GM18511 (cell line): ENCODE data around the gene SIGLEC6.
"Not testable (repeated sequence)": the region's sequence is repeated elsewhere in the genome, so short reads cannot be mapped to it uniquely, and the experiment has no call there.

Source experiments
- ATAC-seq: cut with Tn5 transposase; IDR thresholded peaks from one replicate; pipeline ENCODE4 v1.9.1; 2021; ENCODE audit warnings: mild to moderate bottlenecking, moderate library complexity; ENCODE audit not compliant: unreplicated experiment

Gene SIGLEC6

DNA sequence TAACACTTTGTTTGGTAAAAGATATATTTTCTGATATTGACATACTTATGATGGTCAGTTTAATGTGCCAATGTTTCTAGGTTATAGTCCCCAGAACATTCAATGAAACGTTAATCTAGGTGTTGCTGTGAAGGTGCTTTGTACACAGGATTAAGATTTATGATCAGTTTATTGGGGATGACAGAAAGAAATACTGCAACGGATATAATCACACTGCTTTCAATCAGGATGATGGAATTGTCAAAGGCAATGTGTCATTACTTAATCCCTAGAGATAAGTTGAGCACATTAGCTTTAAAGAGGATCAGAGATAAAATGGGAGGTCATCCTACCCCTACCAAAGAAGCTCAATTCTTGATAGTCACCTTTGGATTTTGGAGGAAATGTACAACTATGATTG is 17.5 kb downstream of the SIGLEC6 start:
- no peak for ATAC-seq

DNA sequence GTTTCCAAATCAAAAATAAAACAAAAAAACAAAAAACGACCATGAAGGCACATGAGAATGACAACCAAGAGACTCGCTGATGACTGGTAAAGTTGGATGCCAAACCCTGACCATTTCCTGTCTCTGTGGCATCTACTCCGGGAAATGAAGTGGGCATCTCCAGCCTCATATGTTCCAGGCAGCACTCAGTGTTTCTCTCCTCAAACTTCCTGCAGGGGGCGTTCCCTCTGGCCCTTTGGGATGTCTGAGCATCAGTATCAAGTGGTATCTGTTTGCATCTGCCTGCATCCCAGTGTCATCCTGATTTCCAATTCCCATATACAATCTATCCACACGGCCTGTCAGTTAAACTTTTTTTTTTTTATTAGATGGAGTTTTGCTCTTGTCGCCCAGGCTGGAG is 20.1 kb downstream of the SIGLEC6 start:
- ATAC-seq: no peak

DNA sequence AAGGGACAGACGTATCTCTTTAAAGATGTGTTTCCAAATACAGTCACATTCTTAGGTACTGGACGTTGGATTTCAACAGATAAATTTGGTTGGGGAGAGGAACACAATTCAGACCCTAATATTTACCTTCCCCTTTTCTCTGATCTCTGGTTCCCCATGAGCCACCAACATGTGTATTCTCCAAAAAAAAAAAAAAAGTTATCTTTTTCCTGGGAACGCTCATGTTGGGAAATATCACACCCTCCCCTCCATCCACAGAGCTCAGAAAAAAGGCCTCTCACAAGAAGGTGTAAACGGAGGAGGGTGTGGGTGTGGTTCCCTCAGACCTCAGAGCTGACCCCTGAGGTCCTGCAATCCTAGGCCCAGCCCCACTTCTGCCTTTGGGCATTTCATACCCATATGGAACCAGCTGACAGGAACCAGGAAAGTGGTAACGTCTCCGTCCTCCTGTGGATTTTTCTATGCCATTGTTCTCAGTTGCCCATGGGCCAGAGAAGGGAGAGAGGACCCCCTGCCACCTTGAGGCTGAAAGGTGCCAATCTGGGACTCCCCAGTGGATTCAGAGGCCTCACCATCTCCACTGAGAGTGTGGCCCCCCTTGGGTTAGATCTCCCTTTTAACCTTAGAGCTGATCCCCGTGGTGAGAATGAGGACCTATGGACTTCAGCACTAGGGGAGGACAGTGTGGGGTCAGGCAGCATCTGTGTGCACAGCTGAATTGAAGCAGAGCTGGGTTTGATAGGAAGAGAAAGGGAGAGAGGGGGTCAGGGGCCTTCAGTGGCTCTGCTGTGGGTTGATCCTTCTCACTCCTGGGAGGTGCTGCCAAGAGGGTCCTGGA is 21.4 kb downstream of the SIGLEC6 start:
- no peak for ATAC-seq

DNA sequence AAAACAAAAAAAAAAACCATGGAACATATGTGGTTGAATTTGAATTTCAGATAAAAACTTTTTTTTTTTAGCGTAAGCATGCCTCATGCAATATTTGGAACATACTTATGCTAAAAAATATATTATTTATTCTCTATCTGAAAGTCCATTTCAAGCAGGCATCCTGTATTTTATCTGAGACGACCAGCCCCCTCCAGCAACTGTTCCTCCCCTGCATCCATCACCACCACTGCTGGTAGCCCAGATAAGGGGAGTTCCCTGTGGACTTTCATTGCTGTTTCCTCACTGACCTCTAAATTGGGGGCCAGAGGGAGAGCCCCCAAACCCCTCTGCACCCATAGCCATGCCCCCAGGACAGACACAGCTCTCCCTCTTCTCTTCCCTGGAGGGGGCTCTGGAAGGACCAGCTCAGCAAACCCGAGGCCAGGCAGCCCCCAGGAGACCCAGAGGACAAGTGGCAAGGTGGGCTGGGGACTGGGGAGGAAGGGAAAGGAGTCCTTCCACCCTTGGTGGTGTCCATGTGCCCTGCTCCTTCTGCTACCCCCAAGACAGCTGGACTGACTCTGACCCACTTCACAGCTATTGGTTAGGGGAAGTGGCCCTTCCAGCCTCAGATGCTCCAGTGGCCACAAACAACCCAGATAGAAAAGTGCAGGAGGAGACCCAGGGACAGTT is 23.3 kb downstream of the SIGLEC6 start:
- ATAC-seq: no peak

- ATAC-seq: no peak
Observed at GRCh38 chr19:51507640-51508058, 23.8 kb downstream of the SIGLEC6 start.

DNA sequence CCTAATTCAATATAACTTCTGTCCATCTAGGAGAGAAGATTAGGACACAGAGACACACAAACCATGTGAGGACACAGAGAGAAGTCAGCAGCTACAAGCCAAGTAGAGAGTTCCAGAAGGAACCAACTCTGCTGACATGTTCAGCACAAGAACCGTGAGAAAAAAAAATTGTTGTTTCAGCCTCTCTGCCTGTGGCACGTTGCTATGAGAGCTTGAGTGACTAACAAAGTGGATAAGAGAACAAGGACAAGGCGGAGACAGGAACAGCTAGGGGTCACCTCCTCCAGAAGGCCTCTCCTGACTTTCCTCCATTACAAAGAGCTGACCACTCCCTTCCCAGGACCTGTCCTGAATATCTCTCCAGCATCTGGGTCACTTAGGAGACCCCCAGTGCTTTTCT is 24.3 kb downstream of the SIGLEC6 start:
- no peak for ATAC-seq

DNA sequence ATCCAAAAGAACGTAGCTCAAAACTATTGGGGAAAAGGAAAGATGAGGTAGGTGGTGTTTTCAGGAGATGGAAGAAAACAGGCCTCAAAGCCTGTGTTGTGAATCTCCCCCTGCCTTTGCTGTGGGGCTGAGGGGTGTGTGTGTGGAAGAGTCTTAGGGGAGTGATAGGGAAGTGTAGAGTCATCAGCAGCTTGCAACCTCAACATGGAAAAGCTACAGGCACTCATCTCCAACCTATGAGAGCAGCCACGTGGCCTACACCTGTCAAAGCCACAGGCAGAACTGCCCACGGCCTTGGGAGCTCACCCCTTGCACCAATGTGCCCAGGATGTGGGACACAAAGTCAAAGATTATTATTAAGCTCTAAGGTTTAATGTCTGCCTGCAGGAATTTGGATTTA is 25.6 kb downstream of the SIGLEC6 start:
- ATAC-seq: no peak

DNA sequence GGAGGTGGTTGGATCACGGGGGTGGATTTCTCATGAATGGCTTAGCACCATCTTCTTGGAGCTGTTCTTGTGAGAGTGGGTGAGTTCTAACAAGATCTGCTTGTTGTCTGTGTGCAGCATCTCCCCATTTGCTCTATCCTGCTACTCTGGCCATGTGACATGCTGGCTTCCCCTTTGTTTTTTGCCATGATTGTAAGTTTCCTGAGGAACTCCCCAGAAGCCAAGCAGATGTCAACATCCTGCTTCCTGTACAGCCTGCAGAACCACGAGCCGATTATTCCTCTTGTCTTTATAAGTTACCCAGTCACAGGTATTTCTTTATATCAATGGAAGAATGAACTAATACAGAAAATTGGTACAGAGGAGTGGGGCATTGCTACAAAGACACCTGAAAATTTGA is 27.6 kb downstream of the SIGLEC6 start:
- no peak for ATAC-seq

DNA sequence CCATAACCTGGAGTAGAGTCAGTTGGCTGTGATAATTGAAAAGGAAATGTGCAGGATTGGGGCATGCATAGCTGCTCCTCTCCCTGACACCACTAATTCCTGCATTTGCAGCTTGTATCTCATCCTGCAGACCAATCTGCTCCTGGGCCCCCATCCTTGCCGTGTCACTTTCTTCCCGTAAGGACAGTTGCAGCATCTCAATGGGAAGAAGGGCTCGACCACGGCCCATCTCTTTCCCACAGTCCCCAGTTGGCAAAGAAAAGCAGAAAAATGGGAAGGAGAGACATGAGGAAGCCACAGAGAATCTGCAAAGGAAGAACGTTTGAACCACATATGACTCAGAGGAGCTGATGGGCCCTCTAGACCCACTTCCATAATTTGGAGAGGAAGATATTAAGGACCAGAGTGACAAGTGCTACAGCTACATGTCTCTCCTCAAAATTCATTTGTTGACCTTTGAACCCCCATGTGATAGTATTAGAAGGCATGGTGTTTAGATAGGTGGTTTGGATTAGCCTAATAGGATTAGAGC is 28.1 kb downstream of the SIGLEC6 start:
- ATAC-seq: no peak

DNA sequence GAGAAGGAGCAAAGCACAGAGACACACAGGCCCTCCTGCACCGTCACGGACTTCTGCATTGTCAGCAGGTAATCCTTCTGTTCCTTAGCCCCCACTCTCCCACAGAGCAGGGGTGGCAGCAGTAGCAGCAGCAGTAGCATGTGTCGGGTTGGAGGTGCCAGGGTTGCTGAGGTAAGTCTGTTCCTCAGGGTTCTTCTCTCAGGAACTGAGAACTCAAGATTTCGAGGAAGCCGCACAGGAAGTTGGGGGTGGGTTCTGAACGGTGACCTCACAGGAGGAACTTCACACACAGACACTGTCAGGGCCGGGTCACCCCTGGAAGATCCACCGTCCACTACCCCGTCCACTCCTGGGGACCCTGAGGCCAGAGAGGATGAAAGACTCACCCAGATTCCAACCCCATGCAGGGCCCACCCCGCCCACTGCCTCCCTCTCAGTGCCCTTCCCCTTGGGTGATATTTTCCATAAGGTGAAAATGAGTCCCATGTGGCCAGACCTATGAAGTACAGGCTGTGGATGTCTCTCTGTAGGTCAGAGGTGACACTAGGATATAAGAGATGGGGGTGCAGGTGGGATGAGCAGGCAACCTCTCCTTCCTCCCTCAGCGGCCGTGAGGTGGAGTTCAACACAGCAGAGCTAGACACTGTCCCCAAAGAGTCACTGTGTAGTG is 29.7 kb downstream of the SIGLEC6 start, which contains the start of gene SIGLEC12:
SIGLEC12 (minus strand) TSS at position 207 of the 670 bp plus-strand sequence; CDS start at position 140, 67 bp downstream.
- no peak for ATAC-seq

- not testable (repeated sequence) for ATAC-seq
Observed at GRCh38 chr19:51500931-51501330, 30.5 kb downstream of the SIGLEC6 start.

- ATAC-seq: no peak
Observed at GRCh38 chr19:51497666-51498065, 33.8 kb downstream of the SIGLEC6 start.

- ATAC-seq: no peak
Observed at GRCh38 chr19:51493776-51494175, 37.7 kb downstream of the SIGLEC6 start.

GRCh38 chr19:51491586-51491985 is 39.9 kb downstream of the SIGLEC6 start:
- ATAC-seq: no peak

- no peak for ATAC-seq
Observed at GRCh38 chr19:51490676-51491075, 40.8 kb downstream of the SIGLEC6 start.

DNA sequence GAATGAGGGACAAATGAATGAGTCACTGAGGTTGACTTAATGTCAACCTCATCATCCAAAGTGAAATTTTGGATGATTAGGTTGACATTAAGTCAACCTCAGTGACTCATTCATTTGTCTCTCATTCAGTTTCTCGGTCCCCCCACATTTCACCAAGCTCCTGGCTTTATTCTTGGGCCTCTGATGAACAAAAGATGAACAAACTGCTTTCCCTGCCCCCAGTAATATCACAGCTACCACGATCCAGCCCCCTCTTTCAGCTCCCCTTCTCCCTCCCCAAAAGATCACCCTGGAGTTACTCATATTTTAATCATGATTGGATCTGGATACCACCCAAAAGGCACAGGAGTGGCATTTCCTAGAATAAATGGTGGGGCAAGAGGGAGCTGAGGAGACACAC is 42.4 kb downstream of the SIGLEC6 start:
- no peak for ATAC-seq

DNA sequence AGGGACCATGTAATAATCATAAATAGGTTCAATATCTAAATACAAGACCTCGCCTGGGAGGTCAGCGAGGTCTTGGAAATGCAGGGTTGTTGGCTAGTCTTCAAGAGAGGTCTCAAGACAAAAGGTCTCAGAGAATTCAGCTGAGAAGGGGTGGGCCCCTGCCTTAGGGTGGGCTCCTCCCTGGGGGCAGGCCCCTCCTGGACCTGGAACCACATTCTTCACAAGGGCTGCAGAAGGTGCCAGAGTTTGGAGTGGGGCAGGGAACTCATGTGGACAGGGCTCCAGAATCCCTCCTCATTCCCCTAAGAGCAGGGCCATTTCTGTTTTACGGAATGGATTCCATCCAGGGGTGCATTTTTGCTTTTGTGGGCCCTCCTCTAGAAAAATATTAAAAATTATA is 43.0 kb downstream of the SIGLEC6 start:
- no peak for ATAC-seq

- no peak for ATAC-seq
Observed at GRCh38 chr19:51485960-51486660, 45.4 kb downstream of the SIGLEC6 start.

DNA sequence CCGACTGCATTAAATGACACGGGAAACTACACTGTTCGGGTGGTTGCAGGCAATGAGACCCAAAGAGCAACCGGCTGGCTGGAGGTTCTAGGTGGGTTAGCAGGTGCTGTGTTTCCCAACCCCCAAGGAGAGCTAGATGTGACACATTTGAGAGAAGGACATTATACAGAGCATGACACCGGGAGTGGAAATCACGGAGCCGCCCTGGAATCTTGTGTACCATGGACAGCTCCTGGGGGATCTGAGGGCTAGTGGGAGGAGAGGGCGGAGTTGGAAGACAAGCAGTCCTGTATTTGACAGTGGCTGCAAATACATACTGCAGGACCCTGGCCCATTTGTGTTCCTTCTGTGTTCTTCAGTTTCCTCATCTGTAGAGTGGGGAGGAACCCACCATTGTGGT is 50.9 kb downstream of the SIGLEC6 start:
- ATAC-seq: no peak

- ATAC-seq: no peak
Observed at GRCh38 chr19:51479531-51480331, 51.7 kb downstream of the SIGLEC6 start.
